ENCODE measurements around the gene SRRM4.

Gene SRRM4

GRCh38 chr12:119050663-119051062, 69.3 kb downstream of the SRRM4 start:
- H3K4me3 ChIP-seq (ENCODE audit: low read length) = no peak overlapping the region
- no peak for TF ChIP-seq CTCF (conservative IDR thresholded peaks at IDR 0.05; ENCODE audit: low read length)
- DNase-seq (ENCODE audit: low read depth) = no peak

DNA sequence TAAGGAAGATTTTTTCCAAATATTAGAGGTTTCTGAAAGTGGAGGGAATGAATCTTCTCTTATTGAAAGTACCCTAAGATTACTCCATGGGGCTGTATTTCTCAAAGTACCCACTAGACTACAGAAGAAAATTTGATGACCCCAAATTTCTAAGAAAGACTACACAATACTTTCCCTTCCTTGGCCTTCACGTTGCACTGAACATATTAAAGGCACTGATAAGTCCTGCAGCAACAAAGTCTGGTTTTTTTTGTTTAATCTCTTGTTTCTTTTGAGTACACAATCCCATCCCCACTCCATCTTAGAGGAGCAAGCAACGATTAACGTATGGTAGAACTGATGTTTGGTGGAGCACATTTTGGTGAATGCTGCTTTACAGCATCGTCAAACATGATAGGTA, 70.1 kb downstream of the SRRM4 start:
- TF ChIP-seq CTCF (conservative IDR thresholded peaks at IDR 0.05; ENCODE audit: low read length) = no peak
- no peak overlapping the region for H3K4me3 ChIP-seq (ENCODE audit: low read length)
- DNase-seq (ENCODE audit: low read depth) = no peak

- no peak overlapping the region for H3K4me3 ChIP-seq (ENCODE audit: low read length)
- TF ChIP-seq CTCF (conservative IDR thresholded peaks at IDR 0.05; ENCODE audit: low read length) = no peak
- DNase-seq (ENCODE audit: low read depth) = no peak
Measured at GRCh38 chr12:119052001-119052400, 70.7 kb downstream of the SRRM4 start.

GRCh38 chr12:119055977-119056376, 74.6 kb downstream of the SRRM4 start:
- no peak for DNase-seq (ENCODE audit: low read depth)
- TF ChIP-seq CTCF (conservative IDR thresholded peaks at IDR 0.05; ENCODE audit: low read length) = no peak
- no peak overlapping the region for H3K4me3 ChIP-seq (ENCODE audit: low read length)

DNA sequence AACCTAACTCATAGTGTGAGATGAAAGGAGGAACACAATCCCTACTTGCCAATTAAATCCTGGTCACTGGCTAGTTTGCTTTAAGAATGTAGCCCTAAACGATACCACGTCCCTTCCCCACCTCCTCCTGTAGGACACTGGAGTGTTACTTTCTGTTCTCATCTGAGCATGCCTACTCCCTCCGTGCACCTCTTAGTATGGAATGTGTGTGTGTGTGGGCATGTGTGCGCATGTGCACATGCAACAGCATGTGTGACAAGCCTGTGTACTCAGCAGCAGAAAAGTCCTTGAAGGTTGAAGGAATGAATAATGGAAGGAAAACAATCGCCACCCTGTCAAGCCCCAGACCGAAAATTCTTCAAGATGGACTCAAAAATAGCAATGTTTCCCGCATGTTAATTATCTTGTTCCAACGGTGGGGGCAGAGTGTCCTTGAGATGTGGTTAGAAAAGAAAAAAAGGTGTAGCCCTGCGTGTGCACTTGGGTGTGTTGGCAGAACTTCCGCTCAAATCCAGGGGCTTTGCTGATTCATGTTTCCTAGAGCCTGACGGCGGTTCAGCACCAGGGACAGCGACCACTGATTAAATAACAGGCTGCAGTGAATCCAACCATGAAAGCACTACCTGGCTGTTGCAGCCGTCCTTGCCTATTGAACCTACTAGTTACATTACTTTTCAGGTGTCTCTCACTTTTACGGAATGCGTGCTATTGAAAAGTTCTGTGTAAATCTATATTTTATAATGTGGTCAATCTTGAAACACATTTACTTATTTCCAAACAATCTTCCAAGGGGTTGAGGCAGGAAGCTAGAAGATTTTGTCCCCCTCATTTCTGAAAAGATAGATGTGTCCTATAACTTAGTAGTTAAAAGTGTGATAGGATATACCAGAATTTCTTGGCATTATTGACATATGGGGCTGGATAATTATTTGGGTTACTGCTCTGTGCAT, 79.8 kb downstream of the SRRM4 start:
- peak; percentile 9 for DNase-seq (ENCODE audit: low read depth)
- H3K4me3 ChIP-seq (ENCODE audit: low read length) = no peak overlapping the region
- TF ChIP-seq CTCF (conservative IDR thresholded peaks at IDR 0.05; ENCODE audit: low read length) = no peak

GRCh38 chr12:119068129-119068856, 87.0 kb downstream of the SRRM4 start:
- no peak for TF ChIP-seq CTCF (conservative IDR thresholded peaks at IDR 0.05; ENCODE audit: low read length)
- no peak overlapping the region for H3K4me3 ChIP-seq (ENCODE audit: low read length)
- DNase-seq (ENCODE audit: low read depth) = no peak

Measured in AG10803 (cell line).